Nephron progenitor cell (in vitro differentiated cells): ENCODE results near the gene NAPB.

Experiments used
- DNase-seq: peaks from one replicate; pipeline ENCODE4 v3.0.0; 2021
- H3K27ac Mint-ChIP-seq: 2 replicates; pipeline ENCODE4 v1.8.0; 2021; ENCODE audit warnings: mild to moderate bottlenecking, moderate library complexity, mixed read lengths
- H3K27me3 Mint-ChIP-seq: 2 replicates; pipeline ENCODE4 v1.8.0; 2021; ENCODE audit warnings: mild to moderate bottlenecking, low read depth, mixed read lengths; ENCODE audit not compliant: poor library complexity
- H3K36me3 Mint-ChIP-seq: 2 replicates; pipeline ENCODE4 v1.8.0; 2021; ENCODE audit warnings: low read depth, mixed read lengths
- H3K4me1 Mint-ChIP-seq: 2 replicates; pipeline ENCODE4 v1.8.0; 2021; ENCODE audit warnings: mixed read lengths
- H3K4me3 Mint-ChIP-seq: 2 replicates; pipeline ENCODE4 v1.8.0; 2021; ENCODE audit warnings: mild to moderate bottlenecking, moderate library complexity, mixed read lengths
- H3K9me3 Mint-ChIP-seq: 2 replicates; pipeline ENCODE4 v1.8.0; 2021; ENCODE audit warnings: mild to moderate bottlenecking, moderate library complexity, mixed read lengths
- CTCF ChIP-seq: fragments of 200-600 bp; sonication (generic); IDR thresholded peaks from 2 replicates; pipeline ENCODE4 v1.5.0; 2021; ENCODE audit warnings: antibody characterized with exemption

NAPB gene

GRCh38 chr20:23455639-23456038 lies 34.4 kb upstream of the NAPB start:
- Mint-ChIP-seq H3K27ac (no peak overlapping the region), H3K9me3 (peaks cover 15% of the 10 kb centered on the region), H3K4me3 (no peak overlapping the region), H3K36me3 (no peaks in the 10 kb centered on the region), H3K27me3 (no peaks in the 10 kb centered on the region), H3K4me1 (peaks cover 10% of the 10 kb centered on the region)
- TF ChIP-seq CTCF = no peak
- DNase-seq = no peak

- Mint-ChIP-seq H3K36me3 (no peaks in the 10 kb centered on the region), H3K4me1 (peaks cover 10% of the 10 kb centered on the region), H3K4me3 (no peak overlapping the region), H3K9me3 (peaks cover 15% of the 10 kb centered on the region), H3K27ac (no peak overlapping the region), H3K27me3 (no peaks in the 10 kb centered on the region)
- no peak for TF ChIP-seq CTCF
- no peak for DNase-seq
These were observed 33.5 kb upstream of the NAPB start for GRCh38 chr20:23454816-23455215.

- H3K4me3 Mint-ChIP-seq = no peak overlapping the region
- no peak for TF ChIP-seq CTCF
- no peaks in the 10 kb centered on the region for H3K36me3 Mint-ChIP-seq
- H3K9me3 Mint-ChIP-seq = peaks cover 15% of the 10 kb centered on the region
- no peaks in the 10 kb centered on the region for H3K27me3 Mint-ChIP-seq
- H3K4me1 Mint-ChIP-seq = peaks cover 10% of the 10 kb centered on the region
- no peak overlapping the region for H3K27ac Mint-ChIP-seq
- no peak for DNase-seq
These were observed 32.6 kb upstream of the NAPB start for GRCh38 chr20:23453549-23454543.

DNA sequence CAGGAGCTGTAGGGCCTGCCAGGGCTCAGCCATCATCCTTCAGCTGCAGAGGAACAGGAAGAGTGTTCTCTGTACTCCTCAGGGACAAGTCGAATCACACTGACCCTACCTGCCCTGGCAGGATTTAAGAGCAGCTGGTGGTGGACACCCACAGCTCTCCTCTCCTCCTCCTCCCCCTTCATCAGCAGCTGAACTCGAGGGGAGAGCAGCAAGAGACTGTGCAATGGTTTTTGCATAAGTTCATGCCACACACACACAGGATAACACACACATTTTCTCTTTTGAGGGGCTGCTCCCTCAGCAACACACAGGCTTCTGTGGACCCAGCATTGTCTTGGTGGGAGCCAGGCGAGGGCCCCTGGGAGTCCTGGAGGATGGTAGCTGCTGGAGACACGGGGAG lies 31.5 kb upstream of the NAPB start, which contains the start of gene CST11:
Gene CST11 (minus strand): TSS at position 101 of the 400 bp plus-strand sequence. CDS start 65 bp downstream, at position 36.
- Mint-ChIP-seq H3K27me3 (no peaks in the 10 kb centered on the region), H3K9me3 (peaks cover 15% of the 10 kb centered on the region), H3K36me3 (no peaks in the 10 kb centered on the region), H3K27ac (no peak within 1 kb of the TSS), H3K4me3 (no peak within 1 kb of the TSS), H3K4me1 (peaks cover 10% of the 10 kb centered on the region)
- TF ChIP-seq CTCF = no peak
- no peak for DNase-seq

DNA sequence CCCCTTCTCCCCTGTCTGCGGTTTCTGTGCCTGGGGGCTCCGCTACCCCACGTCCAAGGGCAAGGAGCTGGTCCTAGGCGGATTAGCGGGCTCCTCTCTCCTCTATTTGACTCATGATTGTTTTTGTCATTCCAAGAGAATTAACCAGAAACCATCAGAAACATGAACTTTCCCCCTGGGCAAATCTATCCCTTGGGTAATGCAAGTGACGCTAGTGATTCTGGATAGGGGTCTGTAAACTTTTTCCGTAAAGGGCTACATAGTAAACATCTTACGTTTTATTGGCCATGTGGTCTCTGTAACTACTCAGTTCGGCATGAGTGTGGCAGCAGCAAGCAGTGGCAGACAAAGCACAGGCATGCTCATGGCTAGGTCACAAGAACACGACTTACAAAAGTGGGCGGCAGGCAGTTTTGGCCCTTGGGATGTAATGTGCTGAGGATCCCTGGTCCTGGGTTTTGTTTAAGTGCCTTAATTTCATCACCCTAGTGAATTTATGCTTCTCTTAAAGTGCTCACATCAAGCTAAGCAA lies 30.7 kb upstream of the NAPB start:
- no peak for DNase-seq
- no peak overlapping the region for H3K4me3 Mint-ChIP-seq
- H3K9me3 Mint-ChIP-seq = peaks cover 12% of the 10 kb centered on the region
- no peaks in the 10 kb centered on the region for H3K27me3 Mint-ChIP-seq
- peaks cover 10% of the 10 kb centered on the region for H3K4me1 Mint-ChIP-seq
- TF ChIP-seq CTCF = no peak
- H3K27ac Mint-ChIP-seq = no peak overlapping the region
- no peaks in the 10 kb centered on the region for H3K36me3 Mint-ChIP-seq
